Prostate gland (tissue), 2 donors: ENCODE results near the gene LRP2.

Source experiments
- CTCF ChIP-seq, 4 experiments: fragments of 200-600 bp in 2 of 4; fragments of 450-650 bp in 2 of 4; sonication (generic) in 2 of 4; IDR thresholded peaks; 1 replicate in 3 of 4; 2 replicates in 1 of 4; pipeline ENCODE4 v1.5.1; 2016 to 2019; ENCODE audit warnings: antibody characterized with exemption in 4 of 4, mild to moderate bottlenecking in 2 of 4, moderate library complexity in 2 of 4
- POLR2A ChIP-seq: fragments of 450-650 bp; IDR thresholded peaks from one replicate; pipeline ENCODE4 v1.6.1; 2016; ENCODE audit warnings: antibody characterized with exemption, mild to moderate bottlenecking

DNA sequence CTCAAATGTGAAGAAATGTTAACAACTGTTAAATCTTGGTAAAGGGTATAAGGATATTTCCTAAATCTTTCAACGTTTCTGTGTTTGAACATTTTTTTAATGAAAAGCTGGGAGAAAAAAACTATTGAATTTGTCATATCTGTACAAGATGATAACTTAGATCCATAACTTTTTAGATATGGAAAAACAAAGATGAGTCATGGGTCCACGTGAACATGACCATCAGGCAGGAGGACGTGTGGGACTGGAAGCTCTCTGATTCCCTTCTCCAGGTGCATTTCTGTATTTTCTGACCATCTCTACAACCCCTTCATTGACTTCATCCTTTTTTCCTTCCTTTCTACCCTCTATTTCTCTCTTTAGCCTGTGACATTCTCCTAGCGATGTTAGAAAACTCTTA lies 151.4 kb downstream of the LRP2 start:
- no peak for TF ChIP-seq POLR2A
- no peak for TF ChIP-seq CTCF (IDR thresholded peaks at IDR 0.05)
